HCT116 (cell line): ENCODE results near the gene NEDD4. TPM values are rescaled to one million over a fixed set of nuclear protein-coding genes. Genes with fewer than 3 reads are reported as not detected.

Source experiments
- ATAC-seq: fragments of 200-7000 bp; cut with Tn5 transposase; 2 replicates; pipeline ENCODE4 v1.9.1; 2020; ENCODE audit warnings: mild to moderate bottlenecking, moderate library complexity
- BruUV-seq: library from RNA; stranded (reverse); fragments of 400-500 nt; replicated peaks from 2 replicates; lab custom pipeline; 2021; lab: Mats Ljungman, UMichigan
- CTCF ChIA-PET: fragments of 300-600 bp; sonication (Branson Sonifier 250); formaldehyde crosslinking; loops from one replicate; lab custom pipeline; 2021; ENCODE audit warnings: antibody characterized with exemption; lab: Charles Lee
- POLR2A ChIA-PET: fragments of 300-600, 350-600 bp; sonication (Branson Sonifier 250); formaldehyde crosslinking; loops from one replicate; lab custom pipeline; 2021; ENCODE audit warnings: antibody characterized with exemption; lab: Charles Lee
- RAD21 ChIA-PET, 2 experiments: fragments of 300-600 bp; sonication (Branson Sonifier 250); formaldehyde crosslinking; loops; one replicate each; lab custom pipeline; 2023; ENCODE audit warnings: low total read pairs in 2 of 2; ENCODE audit not compliant: uncharacterized antibody in 2 of 2, unreplicated experiment in 2 of 2, low non-redundant PET in 1 of 2; lab: Charles Lee
- DNase-seq: peaks from one replicate; pipeline ENCODE4 v3.0.0-alpha.2; 2010; ENCODE audit warnings: low read depth, low spot score
- H2AFZ ChIP-seq: fragments of 200-600 bp; shearing (Covaris generic), sonication (generic); 2 replicates; pipeline ENCODE4 v1.6.1; 2017; ENCODE audit warnings: low read depth, mixed run types, mixed read lengths, antibody characterized with exemption, low read length; ENCODE audit not compliant: poor library complexity, severe bottlenecking
- H3K27ac ChIP-seq: 2 replicates; pipeline ENCODE4 v1.5.1; 2012; ENCODE audit warnings: low read depth, low read length
- H3K27me3 ChIP-seq: fragments of 200-600 bp; sonication (generic); 2 replicates; pipeline ENCODE4 v1.6.1; 2016; ENCODE audit warnings: mixed run types, low read length, mixed read lengths; ENCODE audit not compliant: insufficient read depth
- H3K36me3 ChIP-seq, 2 experiments: fragments of 200-500 bp in 1 of 2; fragments of 200-600 bp in 1 of 2; sonication (Bioruptor generic) in 1 of 2; sonication (generic) in 1 of 2; 2 replicates each; pipeline versions ENCODE4 v1.5.1 to v1.6.1; 2014 to 2016; ENCODE audit warnings: low read length in 2 of 2, inconsistent platforms in 1 of 2, mixed read lengths in 1 of 2, mixed run types in 1 of 2; ENCODE audit not compliant: insufficient read depth in 2 of 2, control insufficient read depth in 1 of 2
- H3K4me1 ChIP-seq, 2 experiments: fragments of 200-600 bp in 1 of 2; sonication (generic) in 1 of 2; 2 replicates each; pipeline versions ENCODE4 v1.5.1 to v1.6.1; 2012 to 2017; ENCODE audit warnings: low read length in 2 of 2, inconsistent platforms in 1 of 2, mild to moderate bottlenecking in 1 of 2, mixed read lengths in 1 of 2, mixed run types in 1 of 2, moderate library complexity in 1 of 2; ENCODE audit not compliant: insufficient read depth in 2 of 2, control insufficient read depth in 1 of 2
- H3K4me2 ChIP-seq: fragments of 200-600 bp; sonication (generic); 2 replicates; pipeline ENCODE4 v1.6.1; 2017; ENCODE audit warnings: mixed run types, low read length, mixed read lengths
- H3K4me3 ChIP-seq, 2 experiments: fragments of 200-600 bp in 1 of 2; sonication (generic) in 1 of 2; replicated peaks in 1 of 2; 2 replicates each; pipeline ENCODE4 v1.5.1; 2011 to 2016; ENCODE audit warnings: low read length in 2 of 2, control low read depth in 1 of 2, low read depth in 1 of 2, mild to moderate bottlenecking in 1 of 2, mixed read lengths in 1 of 2, mixed run types in 1 of 2
- H3K79me2 ChIP-seq: fragments of 200-600 bp; sonication (generic); 2 replicates; pipeline ENCODE4 v1.6.1; 2017; ENCODE audit warnings: mild to moderate bottlenecking, mixed run types, low read length, moderate library complexity, mixed read lengths; ENCODE audit not compliant: insufficient read depth
- H3K9ac ChIP-seq: fragments of 200-600 bp; sonication (generic); 2 replicates; pipeline ENCODE4 v1.6.1; 2016; ENCODE audit warnings: low read length, mixed read lengths
- H3K9me2 ChIP-seq: fragments of 200-600 bp; sonication (generic), shearing (Covaris generic); 2 replicates; pipeline ENCODE4 v1.6.1; 2017; ENCODE audit warnings: mixed run types, mild to moderate bottlenecking, moderate library complexity; ENCODE audit not compliant: insufficient read depth
- H3K9me3 ChIP-seq, 2 experiments: fragments of 200-500 bp in 1 of 2; fragments of 200-600 bp in 1 of 2; sonication (Bioruptor generic) in 1 of 2; sonication (generic) in 1 of 2; 2 replicates each; pipeline ENCODE4 v1.6.1; 2014 to 2017; ENCODE audit warnings: low read length in 2 of 2, mixed read lengths in 2 of 2, inconsistent platforms in 1 of 2, low read depth in 1 of 2, mild to moderate bottlenecking in 1 of 2, mixed run types in 1 of 2, moderate library complexity in 1 of 2; ENCODE audit not compliant: control insufficient read depth in 1 of 2, insufficient read depth in 1 of 2
- H4K20me1 ChIP-seq: fragments of 200-600 bp; sonication (generic), shearing (Covaris generic); 2 replicates; pipeline ENCODE4 v1.6.1; 2017; ENCODE audit warnings: mixed run types, mild to moderate bottlenecking, moderate library complexity; ENCODE audit not compliant: insufficient read depth
- CEBPB ChIP-seq: IDR thresholded peaks from 2 replicates; pipeline ENCODE4 v1.6.1; 2012; ENCODE audit warnings: low read depth
- EZH2phosphoT487 ChIP-seq: fragments of 200-600 bp; IDR thresholded peaks from 2 replicates; pipeline ENCODE4 v1.6.1; 2018; ENCODE audit warnings: antibody characterized with exemption, borderline replicate concordance
- JUND ChIP-seq: IDR thresholded peaks from 2 replicates; pipeline ENCODE4 v1.6.1; 2012
- POLR2A ChIP-seq: IDR thresholded peaks from 2 replicates; pipeline ENCODE4 v1.7.0; 2011; ENCODE audit warnings: borderline replicate concordance; ENCODE audit not compliant: insufficient read depth, insufficient read length; ENCODE audit errors: extremely low read depth
- intact Hi-C: fragments of 100-400 bp; cut with micrococcal nuclease; formaldehyde crosslinking; loops from 2 replicates; pipeline ENCODE4 v1.10.0; 2022
- total RNA-seq: library from RNA; stranded (reverse); gene quantifications from one replicate; pipeline ENCODE4 v1.2.1, GENCODE V29; 2021; ENCODE audit not compliant: unreplicated experiment
- TF ChIP-seq, protein P1 (sequence below): IDR thresholded peaks from 2 replicates; pipeline ENCODE4 v1.6.1; 2012

Gene NEDD4
- total RNA-seq, 1 experiment from 2014 or later, result 13.7 TPM

- POLR2A ChIA-PET, result no interaction called here
- CTCF ChIA-PET, result no interaction called here
- Histone ChIP-seq H2AFZ (no peak overlapping the region), H4K20me1 (no peaks in the 10 kb centered on the region), H3K9me3 (no peaks in the 10 kb centered on the region), H3K27me3 (no peaks in the 10 kb centered on the region), H3K9ac (no peak overlapping the region), H3K4me1 (no peaks in the 10 kb centered on the region), H3K27ac (no peak overlapping the region), H3K36me3 (no peaks in the 10 kb centered on the region), H3K4me3 (no peak overlapping the region), H3K9me2 (no peaks in the 10 kb centered on the region), H3K79me2 (no peaks in the 10 kb centered on the region), H3K4me2 (no peak overlapping the region)
- DNase-seq (no peak), ATAC-seq (no peak)
- intact Hi-C loops, result no loop called here
- RAD21 ChIA-PET, result no interaction called here
- TF ChIP-seq CEBPB (no peak), JUND (no peak), POLR2A (no peak), EZH2phosphoT487 (no peak)
- TF ChIP-seq, protein P1, sequence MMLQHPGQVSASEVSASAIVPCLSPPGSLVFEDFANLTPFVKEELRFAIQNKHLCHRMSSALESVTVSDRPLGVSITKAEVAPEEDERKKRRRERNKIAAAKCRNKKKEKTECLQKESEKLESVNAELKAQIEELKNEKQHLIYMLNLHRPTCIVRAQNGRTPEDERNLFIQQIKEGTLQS, result no peak
- BruUV-seq, result no TSS peak
Measured at GRCh38 chr15:55778932-55779331, 214.5 kb downstream of the NEDD4 start.
